GM18508 (cell line): Measurements from ENCODE around the gene EPG5.

Experiments
- ATAC-seq: cut with Tn5 transposase; IDR thresholded peaks from one replicate; pipeline ENCODE4 v1.9.1; 2021; ENCODE audit warnings: moderate number of reproducible peaks; ENCODE audit not compliant: insufficient read depth, unreplicated experiment

Gene EPG5

DNA sequence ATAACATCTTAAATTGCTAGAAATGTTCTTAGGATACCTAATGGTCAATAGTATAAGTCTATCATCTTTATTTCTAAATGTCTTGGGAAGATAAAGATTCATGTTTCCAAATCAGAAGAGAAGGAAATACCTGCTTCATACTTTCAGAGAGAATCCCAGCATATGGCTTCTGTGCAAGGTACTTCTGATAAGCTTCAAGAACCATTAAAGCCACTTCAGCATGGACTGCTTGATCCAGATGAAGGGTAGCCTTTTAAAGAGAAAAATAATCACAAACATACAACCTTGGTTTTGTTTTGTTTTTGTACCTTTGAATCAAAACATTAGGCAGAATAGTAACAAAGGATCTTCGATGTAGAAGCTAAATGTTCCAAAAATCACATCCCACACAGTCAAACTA, 44.0 kb downstream of the EPG5 start:
- ATAC-seq = no peak

GRCh38 chr18:45920367-45920766, 46.8 kb downstream of the EPG5 start:
- no peak for ATAC-seq

DNA sequence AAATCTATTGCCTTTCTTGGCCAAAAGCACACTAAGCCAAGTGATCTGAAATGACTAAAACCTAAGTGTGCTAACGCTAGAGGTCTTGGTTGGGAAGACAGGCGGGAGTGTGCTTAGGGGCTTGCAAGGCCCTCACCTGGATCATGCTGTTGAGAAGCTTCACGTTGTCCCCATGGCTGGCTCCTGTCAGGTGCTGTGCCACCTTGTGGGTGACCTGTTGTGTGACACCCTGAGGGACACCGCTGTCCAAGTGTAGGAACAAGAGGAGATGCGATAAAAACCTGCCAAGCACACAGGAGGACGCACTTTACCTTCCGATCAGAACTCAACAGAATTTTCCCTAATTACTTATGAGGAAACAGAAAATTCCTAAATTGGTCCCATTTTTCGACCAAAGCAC, 50.8 kb downstream of the EPG5 start:
- no peak for ATAC-seq

GRCh38 chr18:45913276-45913675, 53.9 kb downstream of the EPG5 start:
- ATAC-seq = no peak

DNA sequence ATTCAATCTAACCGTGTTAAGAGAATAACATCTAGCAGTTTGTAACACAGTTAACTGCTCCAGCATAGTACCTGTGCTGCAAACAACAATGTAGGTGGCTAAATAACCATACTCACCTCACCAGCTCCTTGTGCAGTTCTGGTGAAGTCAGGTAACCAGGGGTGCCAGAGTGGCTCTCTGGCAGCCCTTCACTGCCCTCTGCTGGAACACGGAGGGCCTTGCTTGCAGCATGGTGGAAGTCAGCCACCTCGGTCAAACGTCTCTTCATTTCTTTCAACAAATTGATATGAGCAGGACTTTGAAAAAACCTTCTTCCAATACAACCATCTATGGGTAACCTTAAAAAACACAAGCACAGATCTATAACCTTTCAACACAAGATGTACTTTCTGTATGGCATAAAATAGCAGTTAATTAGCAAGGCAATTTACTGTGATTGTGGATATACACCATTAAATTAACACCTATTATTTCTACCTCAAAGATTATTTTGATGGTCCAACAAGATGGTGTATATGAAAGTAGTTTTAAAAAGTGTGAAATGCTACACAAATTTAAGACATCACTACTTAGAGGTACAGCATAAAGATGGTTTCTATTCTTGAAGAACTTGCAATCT, 56.6 kb downstream of the EPG5 start:
- no peak for ATAC-seq

GRCh38 chr18:45901654-45902210, 65.4 kb downstream of the EPG5 start:
- no peak for ATAC-seq

DNA sequence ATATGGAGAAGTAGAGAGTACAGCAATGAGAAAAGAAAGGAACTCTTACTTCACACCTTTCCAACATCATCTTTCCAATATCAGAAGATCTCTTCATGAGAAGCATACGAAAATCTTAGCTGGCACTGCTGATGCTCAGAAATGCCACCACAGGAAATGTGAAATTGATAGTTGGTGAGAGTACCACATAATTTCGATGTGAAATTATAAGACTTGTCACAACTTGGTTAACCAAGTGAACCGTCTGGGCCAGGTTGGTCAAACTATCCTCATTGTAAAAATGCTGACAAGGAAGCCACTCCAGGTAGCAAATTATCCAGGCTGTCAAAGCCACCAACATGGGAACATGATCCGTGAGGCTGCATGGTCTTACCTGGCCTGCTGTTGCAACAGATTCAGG, 66.5 kb downstream of the EPG5 start:
- ATAC-seq = no peak

GRCh38 chr18:45896991-45897390, 70.1 kb downstream of the EPG5 start:
- no peak for ATAC-seq

- ATAC-seq = no peak
Measured at GRCh38 chr18:45896452-45896851, 70.7 kb downstream of the EPG5 start.

- no peak for ATAC-seq
Measured at GRCh38 chr18:45895339-45895738, 71.8 kb downstream of the EPG5 start.

DNA sequence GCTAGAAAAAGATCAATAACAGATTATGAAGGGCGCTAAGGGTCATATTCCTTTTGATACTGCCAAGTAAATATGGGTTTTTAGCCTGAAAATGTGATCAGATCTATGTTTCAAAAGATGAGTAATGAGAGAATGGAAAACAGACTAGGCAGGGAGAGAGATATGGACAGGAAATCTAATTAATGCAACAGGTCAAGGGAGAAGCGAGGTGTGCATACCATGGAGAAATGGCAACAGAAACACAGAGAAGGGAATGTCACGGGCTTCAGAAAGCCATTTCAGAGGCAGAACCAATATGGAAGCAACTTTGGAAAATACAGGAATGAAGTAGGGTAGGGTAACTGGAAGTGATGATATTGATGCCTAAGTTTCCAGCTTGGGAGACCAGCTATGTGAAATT, 72.3 kb downstream of the EPG5 start:
- no peak for ATAC-seq

- no peak for ATAC-seq
Measured at GRCh38 chr18:45891806-45892205, 75.3 kb downstream of the EPG5 start.

DNA sequence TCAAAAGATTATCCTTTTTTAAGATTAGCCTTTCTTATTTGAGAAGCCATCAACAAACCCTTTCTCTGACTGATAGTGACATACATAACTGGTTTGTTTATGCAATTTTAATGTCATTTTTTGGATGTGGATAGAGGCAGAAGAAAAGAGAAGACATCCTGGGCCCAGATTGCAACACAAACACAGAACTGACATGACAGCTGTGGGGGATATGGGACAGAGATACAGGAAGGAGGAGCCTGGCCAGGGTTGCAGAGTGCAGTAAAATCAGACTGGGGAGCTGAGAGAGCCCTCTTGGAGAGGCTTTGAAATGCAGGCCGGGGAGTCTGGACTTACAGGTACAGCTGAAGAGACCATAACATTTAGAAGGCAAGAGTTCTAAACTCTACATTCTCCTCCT, 76.5 kb downstream of the EPG5 start:
- ATAC-seq = no peak

DNA sequence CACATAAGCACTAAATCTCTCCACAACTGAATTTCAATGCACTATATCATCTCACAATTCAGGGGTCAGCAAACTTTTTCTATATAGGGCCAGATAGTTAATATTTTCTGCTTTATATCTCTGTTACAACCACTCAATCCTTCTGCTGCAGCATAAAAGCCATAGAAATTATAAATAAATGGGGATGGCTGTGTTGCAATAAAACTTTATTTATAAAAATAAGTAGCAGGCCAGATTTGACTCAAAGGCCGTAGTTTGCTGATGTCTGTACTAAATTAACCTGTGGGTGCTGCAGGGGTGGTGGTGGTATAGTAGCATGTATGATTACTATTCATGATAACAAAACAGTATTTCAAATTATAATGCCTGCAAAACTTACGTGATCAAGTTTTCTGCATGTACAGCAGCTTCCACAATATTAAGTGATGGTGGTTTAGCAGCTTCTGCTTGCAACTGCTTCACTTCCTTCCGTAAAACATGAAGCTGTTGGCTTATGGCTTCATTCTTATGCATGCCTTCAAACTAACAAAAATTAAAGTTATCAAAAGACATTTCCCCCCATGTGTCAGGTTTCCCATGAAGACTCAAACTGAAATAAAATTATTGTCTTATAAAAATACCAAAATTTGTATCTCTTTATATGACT, 77.6 kb downstream of the EPG5 start:
- no peak for ATAC-seq

DNA sequence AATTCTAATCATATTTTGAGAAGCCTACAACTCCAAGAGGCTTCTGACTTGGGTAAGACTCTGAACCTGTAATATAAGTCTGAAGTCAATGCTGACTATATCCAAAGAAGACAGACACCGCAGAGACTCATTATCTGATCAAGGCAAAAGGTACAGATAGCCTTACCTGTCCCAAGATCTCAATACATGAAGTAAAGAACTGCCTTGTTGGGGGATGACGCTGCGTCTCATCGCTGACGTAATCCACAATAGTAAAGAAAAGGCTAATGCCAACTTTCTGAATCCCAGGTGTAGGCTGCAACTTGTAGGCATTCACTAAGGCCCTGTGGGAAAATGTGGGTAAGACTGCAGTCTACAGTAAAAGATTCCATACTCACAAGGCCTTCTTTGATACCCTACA, 79.5 kb downstream of the EPG5 start:
- no peak for ATAC-seq

DNA sequence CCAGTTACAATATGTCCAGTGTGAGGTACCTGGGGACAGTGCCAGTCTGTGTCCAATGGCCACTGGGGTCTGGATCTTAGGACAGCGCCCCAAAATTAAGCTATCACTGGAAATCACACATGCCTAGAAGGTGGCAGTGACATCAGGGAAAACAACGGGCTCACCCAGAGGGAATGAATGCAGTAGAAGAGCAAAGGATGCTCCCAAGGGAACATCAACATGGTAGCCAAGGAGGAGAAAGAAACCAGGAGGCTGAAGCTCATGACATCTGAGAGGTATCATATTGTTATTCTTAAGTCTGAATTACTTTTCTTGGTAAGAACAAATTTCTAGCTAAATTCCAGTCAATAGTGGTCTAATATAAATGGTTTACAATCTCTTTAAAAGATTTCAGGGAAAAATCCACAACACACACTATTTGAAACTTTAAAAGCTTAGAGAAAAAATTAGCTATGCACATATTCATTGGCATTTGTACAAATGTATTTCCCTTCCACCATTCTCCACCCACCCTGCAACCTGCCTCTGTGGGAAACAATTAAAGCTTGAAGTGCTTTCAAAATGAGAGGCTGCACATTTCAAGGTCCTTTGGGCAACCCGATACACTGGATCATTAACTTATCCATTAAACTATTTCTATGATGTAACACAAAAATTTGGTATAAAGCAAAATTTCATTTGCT, 86.1 kb downstream of the EPG5 start:
- no peak for ATAC-seq

GRCh38 chr18:45879681-45880655, 87.2 kb downstream of the EPG5 start:
- ATAC-seq = peak; percentile 55

GRCh38 chr18:45877403-45877802, 89.7 kb downstream of the EPG5 start:
- no peak for ATAC-seq

GRCh38 chr18:45876161-45876560, 91.0 kb downstream of the EPG5 start:
- no peak for ATAC-seq

GRCh38 chr18:45874491-45875184, 92.5 kb downstream of the EPG5 start:
- ATAC-seq = peak; percentile 81
